ENCODE data around the gene FUT7. TPM values are rescaled to one million over a fixed set of nuclear protein-coding genes. Genes with fewer than 3 reads are reported as not detected.

FUT7 gene
- total and polyA plus RNA-seq, 9 of the 15 experiments (the other 6 are each of a cell fraction or from before 2014, with no cell fraction given), result not detected

GRCh38 chr9:136991993-136992818, 39.7 kb downstream of the FUT7 start, which contains the start of gene PAXX (continued):
- TF ChIP-seq, protein P1, sequence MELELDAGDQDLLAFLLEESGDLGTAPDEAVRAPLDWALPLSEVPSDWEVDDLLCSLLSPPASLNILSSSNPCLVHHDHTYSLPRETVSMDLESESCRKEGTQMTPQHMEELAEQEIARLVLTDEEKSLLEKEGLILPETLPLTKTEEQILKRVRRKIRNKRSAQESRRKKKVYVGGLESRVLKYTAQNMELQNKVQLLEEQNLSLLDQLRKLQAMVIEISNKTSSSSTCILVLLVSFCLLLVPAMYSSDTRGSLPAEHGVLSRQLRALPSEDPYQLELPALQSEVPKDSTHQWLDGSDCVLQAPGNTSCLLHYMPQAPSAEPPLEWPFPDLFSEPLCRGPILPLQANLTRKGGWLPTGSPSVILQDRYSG (tag; conservative IDR thresholded peaks at IDR 0.05; ENCODE audit: low read depth), result no peak
- no peak for TF ChIP-seq FOS (IDR thresholded peaks at IDR 0.05; ENCODE audit: extremely low read depth, insufficient read length)
- TF ChIP-seq WHSC1 (IDR thresholded peaks at IDR 0.05; ENCODE audit: low read length), result no peak
- TF ChIP-seq USF1 (CRISPR knock-in tag; IDR thresholded peaks at IDR 0.05), result peak; percentile 62
- TF ChIP-seq NBN (IDR thresholded peaks at IDR 0.05; ENCODE audit: low read depth), result no peak
- TF ChIP-seq ZNF76 (CRISPR knock-in tag; IDR thresholded peaks at IDR 0.05; ENCODE audit: borderline replicate concordance), result no peak
- no peak for TF ChIP-seq HSF4 (CRISPR knock-in tag; IDR thresholded peaks at IDR 0.05; ENCODE audit: borderline replicate concordance)
- TF ChIP-seq HNRNPLL (IDR thresholded peaks at IDR 0.05; ENCODE audit: low read depth, low read length, poor library complexity, severe bottlenecking), result peak; percentile 39
- no peak for TF ChIP-seq TRIM28 (IDR thresholded peaks at IDR 0.05)
- TF ChIP-seq FOXJ3 (CRISPR knock-in tag; IDR thresholded peaks at IDR 0.05), result no peak
- no peak for TF ChIP-seq IFI16 (CRISPR knock-in tag; IDR thresholded peaks at IDR 0.05)
- peak; percentile 62 for TF ChIP-seq POLR2AphosphoS5 (IDR thresholded peaks at IDR 0.05; ENCODE audit: control insufficient read depth, insufficient read depth, low read depth, low read length)
- TF ChIP-seq BDP1 (IDR thresholded peaks at IDR 0.05; ENCODE audit: insufficient read depth, insufficient read length), result no peak
- TF ChIP-seq, protein P2, sequence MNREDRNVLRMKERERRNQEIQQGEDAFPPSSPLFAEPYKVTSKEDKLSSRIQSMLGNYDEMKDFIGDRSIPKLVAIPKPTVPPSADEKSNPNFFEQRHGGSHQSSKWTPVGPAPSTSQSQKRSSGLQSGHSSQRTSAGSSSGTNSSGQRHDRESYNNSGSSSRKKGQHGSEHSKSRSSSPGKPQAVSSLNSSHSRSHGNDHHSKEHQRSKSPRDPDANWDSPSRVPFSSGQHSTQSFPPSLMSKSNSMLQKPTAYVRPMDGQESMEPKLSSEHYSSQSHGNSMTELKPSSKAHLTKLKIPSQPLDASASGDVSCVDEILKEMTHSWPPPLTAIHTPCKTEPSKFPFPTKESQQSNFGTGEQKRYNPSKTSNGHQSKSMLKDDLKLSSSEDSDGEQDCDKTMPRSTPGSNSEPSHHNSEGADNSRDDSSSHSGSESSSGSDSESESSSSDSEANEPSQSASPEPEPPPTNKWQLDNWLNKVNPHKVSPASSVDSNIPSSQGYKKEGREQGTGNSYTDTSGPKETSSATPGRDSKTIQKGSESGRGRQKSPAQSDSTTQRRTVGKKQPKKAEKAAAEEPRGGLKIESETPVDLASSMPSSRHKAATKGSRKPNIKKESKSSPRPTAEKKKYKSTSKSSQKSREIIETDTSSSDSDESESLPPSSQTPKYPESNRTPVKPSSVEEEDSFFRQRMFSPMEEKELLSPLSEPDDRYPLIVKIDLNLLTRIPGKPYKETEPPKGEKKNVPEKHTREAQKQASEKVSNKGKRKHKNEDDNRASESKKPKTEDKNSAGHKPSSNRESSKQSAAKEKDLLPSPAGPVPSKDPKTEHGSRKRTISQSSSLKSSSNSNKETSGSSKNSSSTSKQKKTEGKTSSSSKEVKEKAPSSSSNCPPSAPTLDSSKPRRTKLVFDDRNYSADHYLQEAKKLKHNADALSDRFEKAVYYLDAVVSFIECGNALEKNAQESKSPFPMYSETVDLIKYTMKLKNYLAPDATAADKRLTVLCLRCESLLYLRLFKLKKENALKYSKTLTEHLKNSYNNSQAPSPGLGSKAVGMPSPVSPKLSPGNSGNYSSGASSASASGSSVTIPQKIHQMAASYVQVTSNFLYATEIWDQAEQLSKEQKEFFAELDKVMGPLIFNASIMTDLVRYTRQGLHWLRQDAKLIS (CRISPR knock-in tag; IDR thresholded peaks at IDR 0.05), result 0 out of 2 replicates have a peak, but pooled peaks have one; percentile 25
- TF ChIP-seq ARID2 (IDR thresholded peaks at IDR 0.05), result no peak
- no peak for TF ChIP-seq RAD21 (CRISPR knock-in tag; conservative IDR thresholded peaks at IDR 0.05 in 1 of 2, IDR thresholded peaks at IDR 0.05 in 1 of 2)
- no peak for TF ChIP-seq TCF7L2 (IDR thresholded peaks at IDR 0.05; ENCODE audit: low read depth, low read length)
- no peak for TF ChIP-seq ARHGAP35 (IDR thresholded peaks at IDR 0.05; ENCODE audit: partially characterized antibody)
